ENCODE results near the gene SLC45A1.
A peak's percentile ranks its signal among the peaks of the same experiment; 100 is the strongest.

Gene SLC45A1

DNA sequence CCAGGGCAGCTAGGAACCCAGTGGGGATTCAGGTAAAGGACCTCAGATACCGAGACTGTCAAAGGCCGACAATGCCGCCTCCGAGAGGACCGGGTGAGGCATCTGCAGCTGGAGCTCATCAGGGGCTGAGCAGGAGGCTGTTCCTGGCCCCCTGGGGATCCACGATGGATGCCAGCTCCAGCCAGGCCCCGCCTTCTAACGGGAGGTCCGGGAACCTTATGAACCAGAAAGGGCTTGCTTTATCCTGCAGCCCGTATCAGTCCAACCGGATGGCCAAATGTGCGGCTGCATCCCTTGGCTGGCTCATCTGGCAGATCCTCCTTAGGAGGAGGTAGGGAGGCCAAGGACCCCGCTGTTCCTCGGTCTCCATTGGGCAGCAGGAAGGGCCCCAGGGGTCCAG lies 32.0 kb downstream of the SLC45A1 start:
- intact Hi-C loops (cut with DNase I) = loop anchor here (2.0 to 10.0 kb wide), 2 partner anchors 335 to 367 kb away; no protein-coding TSS in a partner anchor
- DNase-seq = peak in 3 of 10 donors; percentile 60 to 78 (median 76)

DNA sequence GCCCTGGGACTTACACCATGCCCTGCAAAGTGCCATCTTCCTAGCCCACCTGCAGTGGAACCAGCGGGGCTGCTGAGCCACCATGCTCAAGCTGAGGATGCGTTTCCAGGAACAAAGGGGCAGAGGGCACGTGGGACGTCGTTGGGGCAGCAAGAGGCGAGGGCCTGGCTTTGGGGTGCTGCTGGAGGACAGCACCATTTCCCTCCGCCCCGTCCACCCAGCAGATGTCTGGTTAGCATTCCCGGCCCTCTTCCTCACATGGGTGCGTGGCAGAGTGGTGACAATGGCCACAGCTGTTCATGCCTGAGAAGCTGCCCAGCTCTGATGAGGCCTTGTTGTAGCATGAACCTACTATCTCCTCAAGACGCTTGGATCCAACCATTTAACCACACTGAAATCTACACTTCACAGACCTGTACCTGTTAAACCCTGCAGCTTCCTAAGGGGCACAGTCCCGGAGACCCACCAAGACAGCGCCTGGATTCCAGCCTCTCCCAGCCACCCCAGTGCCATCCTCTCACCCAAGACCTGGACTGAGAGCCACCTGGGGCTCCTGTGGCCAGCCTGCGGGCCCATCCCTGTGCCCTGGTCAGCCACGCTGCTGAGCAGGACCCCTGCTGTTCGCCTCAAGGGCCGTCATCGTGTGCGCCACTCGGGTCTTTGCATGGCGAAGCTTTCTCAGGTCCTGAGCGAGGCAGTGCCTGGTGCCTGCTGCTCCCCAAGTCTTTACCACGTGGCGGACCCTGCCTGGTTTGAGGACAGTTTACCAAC lies 33.2 kb downstream of the SLC45A1 start:
- DNase-seq = peak in 4 of 10 donors; percentile 41 to 91 (median 70)
- intact Hi-C loops (cut with DNase I) = no loop called here

DNA sequence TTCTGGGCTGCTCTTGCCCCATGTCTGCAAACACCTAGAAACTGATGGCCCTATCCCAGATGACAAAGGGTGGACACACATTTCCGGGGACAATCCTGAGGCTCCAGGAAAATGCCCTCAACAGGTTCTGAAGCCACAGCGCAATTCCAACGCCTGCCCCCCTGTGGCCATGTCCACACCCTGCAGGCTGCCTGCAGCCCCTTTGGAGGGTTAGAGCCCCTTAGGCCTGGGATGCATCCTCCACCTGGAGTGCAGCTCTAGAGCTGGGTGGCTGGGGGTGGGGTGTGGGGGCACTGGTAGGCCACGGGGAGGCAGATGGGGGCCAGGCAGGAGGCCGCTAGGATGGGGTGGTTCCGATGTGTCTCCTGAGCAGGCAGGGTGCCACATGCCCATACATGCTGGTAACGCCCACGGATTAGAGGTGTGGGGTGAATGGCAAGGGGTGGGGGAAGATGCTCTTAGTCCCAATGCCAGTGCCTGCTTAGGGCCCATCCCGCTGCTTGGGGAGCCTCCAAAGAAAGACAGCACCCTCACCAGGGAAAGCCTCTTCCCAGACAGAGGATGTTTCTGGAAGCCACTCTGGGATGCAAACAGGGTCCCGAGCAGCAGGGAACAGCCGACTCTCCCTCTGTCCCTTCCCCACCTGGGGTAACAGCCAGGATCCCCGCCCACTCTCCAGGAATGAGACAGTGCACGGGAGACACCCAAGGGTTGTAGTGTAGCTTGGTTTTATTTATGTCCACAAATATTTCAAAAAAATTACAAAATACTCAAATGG lies 34.0 kb downstream of the SLC45A1 start:
- peak in 3 of 10 donors; percentile 72 to 83 (median 78) for DNase-seq
- intact Hi-C loops (cut with DNase I) = no loop called here

- peak in 3 of 10 donors; percentile 35 to 70 (median 38) for DNase-seq
- intact Hi-C loops (cut with DNase I) = no loop called here
Measured at GRCh38 chr1:8352471-8352845, 34.5 kb downstream of the SLC45A1 start.

DNA sequence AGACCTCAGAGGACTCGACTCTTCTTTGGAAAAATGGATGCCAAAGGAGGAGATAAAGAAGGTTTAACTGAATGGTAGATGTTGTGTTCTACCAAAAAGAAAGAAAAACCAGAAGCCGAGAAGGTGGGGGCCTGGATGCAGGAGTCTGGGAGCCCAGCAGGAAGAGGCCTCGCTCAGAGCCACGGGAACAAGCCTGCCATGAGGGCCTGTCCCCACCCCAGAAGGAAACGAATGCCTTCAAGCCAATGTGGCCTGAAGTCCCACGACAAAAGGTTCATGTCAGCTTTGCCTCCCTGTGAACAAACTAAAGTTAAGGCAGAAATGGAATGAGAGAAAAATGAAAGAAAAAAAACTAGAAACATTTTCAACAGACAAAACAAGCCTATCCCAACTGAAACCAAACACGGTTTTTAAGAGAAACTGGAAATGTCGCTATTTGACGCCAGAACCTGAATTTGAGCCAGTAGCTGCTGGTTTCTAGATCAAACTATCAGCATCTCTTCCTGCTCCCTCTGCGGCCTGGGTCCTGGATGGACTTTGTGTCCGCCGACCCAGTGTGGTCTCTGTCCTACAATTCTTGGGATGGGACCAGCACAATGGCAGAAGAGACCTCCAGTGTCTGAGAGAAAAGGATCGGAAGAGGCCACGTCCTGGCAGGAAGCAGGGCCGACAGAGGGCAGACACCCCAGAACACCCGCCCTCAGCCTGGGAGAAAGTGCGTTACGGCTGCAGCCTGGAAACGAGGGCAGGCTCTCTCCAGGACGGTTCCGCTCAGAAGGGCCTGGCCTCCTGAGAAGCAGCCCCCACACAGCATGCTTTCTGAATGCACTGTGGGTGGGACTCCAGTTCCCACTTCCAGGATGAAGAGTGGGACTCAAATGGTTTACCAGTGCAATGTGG lies 35.2 kb downstream of the SLC45A1 start:
- intact Hi-C loops (cut with DNase I) = no loop called here
- DNase-seq = peak in 3 of 10 donors; percentile 55 to 76 (median 64)

DNA sequence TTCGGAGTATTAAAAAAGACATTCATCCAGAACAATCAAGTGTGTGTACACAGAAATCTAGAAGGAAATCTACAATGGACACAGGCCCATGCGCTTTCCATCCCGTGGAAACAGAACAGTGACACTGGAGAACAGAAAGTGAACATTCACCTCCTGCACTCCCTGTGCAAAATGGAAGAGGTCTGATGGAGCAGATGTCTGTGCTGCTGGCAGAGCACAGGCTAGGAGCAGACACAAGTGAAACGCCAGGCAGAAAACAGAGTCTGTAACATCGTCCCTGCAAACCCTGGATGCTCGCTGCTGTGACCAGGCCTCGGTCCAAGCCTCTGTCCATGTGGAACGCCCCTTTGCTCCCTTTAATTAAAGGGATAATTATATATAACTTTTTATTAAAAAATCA lies 36.1 kb downstream of the SLC45A1 start:
- intact Hi-C loops (cut with DNase I) = no loop called here
- DNase-seq = peak in 3 of 10 donors; percentile 34 to 59 (median 43)

DNA sequence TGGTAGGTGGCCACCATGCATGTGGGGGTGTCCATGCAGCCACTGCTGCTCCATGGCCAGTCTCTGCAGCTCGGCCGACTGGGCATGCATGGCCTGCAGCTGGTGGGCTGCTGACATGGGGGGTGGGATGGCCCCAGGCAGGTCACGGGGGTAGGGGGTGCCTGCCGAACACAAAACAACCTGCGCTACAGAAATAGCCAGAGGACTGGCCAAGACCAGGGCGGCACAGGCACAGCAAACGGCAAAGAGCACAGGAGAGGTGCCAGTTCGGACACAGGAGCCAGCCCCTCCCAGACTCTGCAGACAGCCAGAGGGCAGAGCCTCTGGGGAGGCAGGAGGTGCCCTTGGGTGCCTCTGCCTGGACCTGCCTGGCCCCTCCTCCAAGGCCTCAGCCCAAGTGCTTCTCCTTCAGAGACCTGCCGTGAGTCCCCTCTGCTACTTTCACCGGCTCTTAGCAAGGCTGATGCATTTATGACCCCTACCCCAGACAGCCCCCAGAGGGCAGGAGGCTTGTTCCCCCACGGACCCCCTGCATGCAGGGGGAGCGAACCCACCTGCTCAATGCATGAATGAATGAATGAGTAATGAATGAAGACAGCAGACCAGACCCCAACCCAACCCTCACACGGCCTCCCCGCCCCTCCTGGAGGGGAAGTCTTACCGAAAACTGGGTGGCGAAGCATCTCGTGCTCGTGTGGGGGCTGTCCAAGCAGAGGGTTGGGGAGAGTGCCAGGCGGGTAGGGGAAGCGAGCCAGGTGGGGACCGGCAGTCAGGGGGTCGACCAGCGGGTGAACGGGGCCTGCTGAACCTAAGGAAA lies 37.7 kb downstream of the SLC45A1 start:
- intact Hi-C loops (cut with DNase I) = no loop called here
- peak in 3 of 10 donors; percentile 50 to 78 (median 63) for DNase-seq

DNA sequence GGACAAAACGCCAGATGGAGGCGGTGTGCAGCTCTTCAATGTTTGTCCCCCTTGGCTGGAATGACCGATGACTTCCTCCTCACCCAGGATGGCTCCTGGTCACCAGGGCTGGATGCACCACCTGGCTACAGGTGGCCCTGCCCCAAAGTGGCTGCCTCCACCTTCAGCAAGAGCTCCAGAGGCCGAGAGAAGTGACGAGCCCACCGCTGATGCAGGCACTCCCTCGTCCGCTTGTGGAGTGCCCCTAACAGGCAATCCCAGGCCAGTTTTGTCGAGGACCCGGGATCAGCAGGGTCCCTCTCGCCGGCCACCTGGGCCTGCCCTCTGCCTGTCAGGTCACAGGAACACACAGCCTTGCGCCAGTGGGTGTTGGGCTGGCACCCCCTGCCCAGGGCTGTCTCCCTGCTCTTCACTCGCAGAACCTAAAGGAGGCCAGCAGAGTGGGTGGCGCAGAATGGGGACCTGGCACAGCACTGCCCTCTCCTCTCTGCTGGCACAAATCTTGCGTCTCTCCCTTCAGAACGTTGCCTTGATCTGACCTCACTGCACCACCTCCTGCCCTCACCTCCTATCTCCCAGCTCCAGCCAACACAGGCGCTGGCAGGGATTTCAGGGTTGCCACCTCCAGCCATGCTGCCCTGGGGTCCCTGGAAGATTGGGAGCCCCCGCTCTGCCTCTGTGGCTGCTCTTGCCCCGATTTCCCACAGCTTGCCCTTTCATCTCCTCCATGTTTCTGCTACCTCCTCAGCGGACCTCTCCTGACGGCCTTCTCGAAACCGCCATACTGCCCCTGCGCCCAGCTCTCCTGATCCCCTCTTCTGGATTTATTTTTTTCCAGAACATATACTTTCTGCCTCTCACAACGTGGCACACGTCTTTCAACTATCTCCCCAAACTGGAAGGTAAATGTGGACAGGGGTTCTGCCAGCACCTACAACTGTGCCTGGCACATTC lies 38.6 kb downstream of the SLC45A1 start:
- DNase-seq = peak in 3 of 10 donors; percentile 61 to 72 (median 62)
- intact Hi-C loops (cut with DNase I) = no loop called here

GRCh38 chr1:8357329-8358101 lies 39.6 kb downstream of the SLC45A1 start:
- intact Hi-C loops (cut with DNase I) = no loop called here
- DNase-seq = peak in 3 of 10 donors; percentile 47 to 80 (median 54)

GRCh38 chr1:8358241-8358896 lies 40.5 kb downstream of the SLC45A1 start:
- peak in 3 of 10 donors; percentile 57 to 82 (median 78) for DNase-seq
- intact Hi-C loops (cut with DNase I) = no loop called here

- intact Hi-C loops (cut with DNase I) = no loop called here
- DNase-seq = peak in 3 of 10 donors; percentile 30 to 80 (median 74)
Measured at GRCh38 chr1:8358897-8359616, 41.1 kb downstream of the SLC45A1 start.

DNA sequence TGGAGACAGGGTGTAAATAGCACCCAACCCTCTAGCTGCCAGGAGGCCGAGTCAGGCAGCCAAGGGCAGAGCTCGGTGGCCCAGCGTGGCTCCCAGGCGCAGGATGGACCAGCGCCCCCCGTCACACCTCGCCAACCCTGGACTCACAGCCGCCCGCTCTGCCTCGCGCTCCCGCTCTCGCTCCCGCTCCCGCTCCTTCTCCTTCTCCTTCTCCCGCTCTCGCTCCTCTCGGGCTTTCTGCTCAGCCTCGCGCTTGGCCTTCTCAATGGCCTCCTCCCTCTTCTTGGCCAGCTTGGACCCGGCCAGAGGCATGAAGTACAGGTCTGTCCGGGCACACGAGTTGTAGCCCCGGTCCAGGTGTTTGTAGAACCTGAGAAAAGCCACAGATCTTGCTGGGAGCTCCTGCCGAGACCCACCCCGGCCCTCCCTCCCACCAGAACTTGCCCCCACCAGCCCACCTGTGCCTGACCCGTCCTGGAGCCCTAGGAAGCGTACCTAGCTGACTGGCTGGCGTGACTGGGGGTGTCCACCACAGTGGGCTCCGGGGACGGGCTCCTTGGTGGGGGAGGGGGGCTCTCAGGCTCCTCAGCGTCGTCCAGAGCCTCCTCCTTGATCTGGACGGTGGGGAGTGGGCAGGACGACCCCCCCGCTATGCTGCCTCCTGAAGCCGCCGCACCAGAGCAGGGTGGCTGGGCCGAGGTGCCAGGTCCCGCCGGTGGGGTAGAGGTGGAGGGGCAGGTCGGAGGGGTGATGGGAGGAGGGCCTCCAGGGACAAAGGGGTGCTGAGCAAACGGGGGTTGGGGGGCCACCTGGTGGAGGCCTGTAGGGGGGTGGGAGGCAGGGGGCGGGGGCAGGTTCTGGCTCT lies 41.9 kb downstream of the SLC45A1 start:
- peak in 2 of 10 donors; percentile 49 to 73 for DNase-seq
- intact Hi-C loops (cut with DNase I) = no loop called here

DNA sequence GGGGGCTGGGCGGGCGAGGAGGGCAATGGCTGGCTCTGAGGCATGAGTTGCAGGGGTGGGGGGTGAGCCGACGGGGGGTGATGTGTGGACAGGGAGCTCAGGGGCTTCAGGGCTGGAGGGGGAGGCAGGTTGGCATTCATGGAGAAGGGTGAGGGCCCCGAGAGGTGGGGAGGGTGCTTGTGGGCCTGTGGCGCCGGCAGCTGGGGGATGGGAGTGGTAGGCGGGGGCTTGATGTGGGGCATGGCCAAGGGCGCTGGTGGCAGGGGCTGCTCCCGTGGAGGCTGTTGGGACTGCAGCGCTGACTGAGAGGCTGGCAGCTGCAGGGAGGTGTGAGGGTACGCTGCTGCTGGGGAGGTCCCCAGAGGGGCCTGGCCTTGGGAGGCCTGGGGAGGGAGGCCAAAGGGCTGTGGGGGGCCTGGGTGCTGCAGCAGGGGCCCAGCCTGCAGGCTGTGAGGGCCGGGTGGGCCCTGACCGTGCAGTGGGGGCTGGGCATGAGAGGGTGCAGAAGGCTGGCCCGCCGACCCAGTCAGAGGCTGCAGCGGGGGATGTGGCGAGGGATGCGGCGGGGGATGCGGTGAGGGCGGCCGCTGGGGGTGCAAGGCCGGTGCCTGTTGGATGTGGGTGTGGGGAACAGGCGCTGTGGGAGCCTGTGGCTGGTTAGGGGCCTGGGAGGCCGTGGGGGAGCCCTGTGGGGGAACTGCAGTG lies 42.7 kb downstream of the SLC45A1 start:
- DNase-seq = peak in 1 of 10 donors; percentile 71
- intact Hi-C loops (cut with DNase I) = no loop called here

- intact Hi-C loops (cut with DNase I) = no loop called here
- peak in 2 of 10 donors; percentile 33 to 37 for DNase-seq
Measured at GRCh38 chr1:8361198-8361849, 43.4 kb downstream of the SLC45A1 start.

Data from posterior cingulate gyrus (tissue), 11 donors.